H9 (cell line): ENCODE measurements around the gene COL28A1. TPM values are rescaled to one million over a fixed set of nuclear protein-coding genes. Genes with fewer than 3 reads are reported as not detected.

Experiments used
- DNase-seq: peaks from one replicate; pipeline ENCODE4 v3.0.0-alpha.2; 2017
- H2AFZ ChIP-seq: one replicate; pipeline ENCODE4 v1.6.1; 2013; ENCODE audit warnings: mild to moderate bottlenecking, low read length, control low read depth, moderate library complexity
- H2AK5ac ChIP-seq: 2 replicates; pipeline ENCODE4 v1.6.1; 2013; ENCODE audit warnings: low read length, control low read depth, mixed read lengths; ENCODE audit not compliant: insufficient read length
- H2BK120ac ChIP-seq: one replicate; pipeline ENCODE4 v1.6.1; 2013; ENCODE audit warnings: low read depth, mild to moderate bottlenecking, low read length, control low read depth, inconsistent platforms; ENCODE audit not compliant: poor library complexity, severe bottlenecking
- H2BK12ac ChIP-seq: 2 replicates; pipeline ENCODE4 v1.6.1; 2013; ENCODE audit warnings: low read length, control low read depth, mixed read lengths, low read depth; ENCODE audit not compliant: insufficient read length
- H2BK15ac ChIP-seq: 2 replicates; pipeline ENCODE4 v1.6.1; 2013; ENCODE audit warnings: low read depth, low read length, control low read depth
- H2BK20ac ChIP-seq: one replicate; pipeline ENCODE4 v1.6.1; 2013; ENCODE audit warnings: low read depth, mild to moderate bottlenecking, low read length, control low read depth, inconsistent platforms; ENCODE audit not compliant: poor library complexity, severe bottlenecking
- H2BK5ac ChIP-seq: 2 replicates; pipeline ENCODE4 v1.6.1; 2013; ENCODE audit warnings: low read length, control low read depth, mixed read lengths; ENCODE audit not compliant: insufficient read length
- H3K14ac ChIP-seq: 2 replicates; pipeline ENCODE4 v1.6.1; 2013; ENCODE audit warnings: low read length, control low read depth; ENCODE audit not compliant: insufficient read depth
- H3K18ac ChIP-seq: 2 replicates; pipeline ENCODE4 v1.6.1; 2013; ENCODE audit warnings: low read depth, mild to moderate bottlenecking, mixed read lengths, low read length, control low read depth; ENCODE audit not compliant: insufficient read length
- H3K23ac ChIP-seq: 2 replicates; pipeline ENCODE4 v1.6.1; 2013; ENCODE audit warnings: low read length, control low read depth, mixed read lengths, low read depth; ENCODE audit not compliant: insufficient read length
- H3K23me2 ChIP-seq: 2 replicates; pipeline ENCODE4 v1.6.1; 2013; ENCODE audit warnings: low read depth, mild to moderate bottlenecking, mixed read lengths, low read length, control low read depth; ENCODE audit not compliant: insufficient read length, poor library complexity, severe bottlenecking
- H3K27ac ChIP-seq: 2 replicates; pipeline ENCODE4 v1.5.1; 2013; ENCODE audit warnings: low read length, control low read depth, mixed read lengths, low read depth; ENCODE audit not compliant: insufficient read length
- H3K27me3 ChIP-seq: 2 replicates; pipeline ENCODE4 v1.6.1; 2013; ENCODE audit warnings: low read length, control low read depth, inconsistent platforms; ENCODE audit not compliant: insufficient read depth
- H3K4ac ChIP-seq: 2 replicates; pipeline ENCODE4 v1.6.1; 2013; ENCODE audit warnings: low read depth, mild to moderate bottlenecking, control low read depth, inconsistent platforms, low read length, moderate library complexity
- H3K4me1 ChIP-seq: 2 replicates; pipeline ENCODE4 v1.6.1; 2013; ENCODE audit warnings: low read length, control low read depth, inconsistent platforms; ENCODE audit not compliant: insufficient read depth
- H3K4me2 ChIP-seq: 2 replicates; pipeline ENCODE4 v1.6.1; 2013; ENCODE audit warnings: low read length, control low read depth, mixed read lengths; ENCODE audit not compliant: insufficient read length, insufficient read depth
- H3K56ac ChIP-seq: 2 replicates; pipeline ENCODE4 v1.6.1; 2013; ENCODE audit warnings: low read depth, mild to moderate bottlenecking, mixed read lengths, low read length, control low read depth; ENCODE audit not compliant: insufficient read length
- H3K79me1 ChIP-seq: 2 replicates; pipeline ENCODE4 v1.6.1; 2013; ENCODE audit warnings: low read depth, mild to moderate bottlenecking, moderate library complexity, low read length, control low read depth, inconsistent platforms; ENCODE audit not compliant: insufficient read depth, poor library complexity, severe bottlenecking
- H3K79me2 ChIP-seq: 2 replicates; pipeline ENCODE4 v1.6.1; 2013; ENCODE audit warnings: low read length, control low read depth, inconsistent platforms; ENCODE audit not compliant: insufficient read depth
- H3K9ac ChIP-seq: 2 replicates; pipeline ENCODE4 v1.6.1; 2013; ENCODE audit warnings: low read length, control low read depth, mixed read lengths; ENCODE audit not compliant: insufficient read length; ENCODE audit errors: extremely low read depth
- H3K9me3 ChIP-seq: one replicate; pipeline ENCODE4 v1.6.1; 2013; ENCODE audit warnings: low read depth, low read length, inconsistent platforms; ENCODE audit not compliant: control insufficient read depth
- H3T11ph ChIP-seq: one replicate; pipeline ENCODE4 v1.6.1; 2013; ENCODE audit warnings: mild to moderate bottlenecking, low read length, control low read depth, inconsistent platforms
- H4K20me1 ChIP-seq: one replicate; pipeline ENCODE4 v1.6.1; 2013; ENCODE audit not compliant: control insufficient read depth, insufficient read length, insufficient read depth
- H4K5ac ChIP-seq: 2 replicates; pipeline ENCODE4 v1.6.1; 2013; ENCODE audit warnings: low read depth, mild to moderate bottlenecking, mixed read lengths, low read length, control low read depth; ENCODE audit not compliant: insufficient read length
- H4K8ac ChIP-seq: replicated peaks from 2 replicates; pipeline ENCODE4 v1.6.1; 2013; ENCODE audit warnings: low read length, control low read depth, mixed read lengths, low read depth; ENCODE audit not compliant: insufficient read length
- H4K91ac ChIP-seq: 2 replicates; pipeline ENCODE4 v1.6.1; 2013; ENCODE audit warnings: low read depth, mild to moderate bottlenecking, moderate library complexity, mixed read lengths, low read length, control low read depth; ENCODE audit not compliant: insufficient read length
- H3K27ac Mint-ChIP-seq, 3 experiments: 2 replicates in 2 of 3; 3 replicates in 1 of 3; pipeline ENCODE4 v1.8.0; 2020 to 2021; ENCODE audit warnings: mixed read lengths in 3 of 3, mild to moderate bottlenecking in 1 of 3, moderate library complexity in 1 of 3
- H3K27me3 Mint-ChIP-seq: 2 replicates; pipeline ENCODE4 v1.8.0; 2021; ENCODE audit warnings: low read depth, mild to moderate bottlenecking, moderate library complexity, mixed read lengths
- H3K36me3 Mint-ChIP-seq, 3 experiments: 2 replicates in 2 of 3; 3 replicates in 1 of 3; pipeline ENCODE4 v1.8.0; 2020 to 2021; ENCODE audit warnings: low read depth in 3 of 3, mixed read lengths in 3 of 3; ENCODE audit not compliant: insufficient read depth in 1 of 3
- H3K4me1 Mint-ChIP-seq, 2 experiments: 2 replicates each; pipeline ENCODE4 v1.8.0; 2020; ENCODE audit warnings: mixed read lengths in 2 of 2
- H3K4me3 Mint-ChIP-seq, 2 experiments: 2 replicates in 1 of 2; 3 replicates in 1 of 2; pipeline ENCODE4 v1.8.0; 2020 to 2021; ENCODE audit warnings: mild to moderate bottlenecking in 2 of 2, mixed read lengths in 2 of 2, moderate library complexity in 1 of 2
- H3K9me3 Mint-ChIP-seq, 2 experiments: 2 replicates in 1 of 2; 3 replicates in 1 of 2; pipeline ENCODE4 v1.8.0; 2020; ENCODE audit warnings: mild to moderate bottlenecking in 2 of 2, mixed read lengths in 2 of 2, moderate library complexity in 1 of 2
- CTCF ChIP-seq: fragments of 200-600 bp; sonication (generic); conservative IDR thresholded peaks from 3 replicates; pipeline ENCODE4 v1.8.0; 2021; ENCODE audit warnings: antibody characterized with exemption, mild to moderate bottlenecking
- WGBS: extraction: QIAGEN DNeasy Blood & Tissue Kit; methylation state at CpG from one replicate; pipeline ENCODE4 v1.1.7; 2013; ENCODE audit warnings: missing lambda C conversion rate, low lambda C conversion rate, mixed read lengths; ENCODE audit not compliant: insufficient read length; ENCODE audit errors: extremely low coverage; 5-methylcytosine and 5-hydroxymethylcytosine counted together
- total RNA-seq: library from RNA; stranded (reverse); gene quantifications from 2 replicates; pipeline ENCODE4 v1.2.1, GENCODE V29; 2021

The COL28A1 gene
- total RNA-seq, 1 experiment from 2014 or later, result 0.66 TPM

- no peaks in the 10 kb centered on the region for H3K27me3 ChIP-seq
- no peak overlapping the region for H4K8ac ChIP-seq
- H2BK120ac ChIP-seq, result no peak overlapping the region
- no peak overlapping the region for H4K5ac ChIP-seq
- Mint-ChIP-seq H3K4me3 (no peak overlapping the region; a peak in 1 of 5 replicates), H3K27me3 (no peaks in the 10 kb centered on the region), H3K4me1 (peaks cover 5 to 11% of the 10 kb centered on the region in 2 experiments), H3K27ac (no peak overlapping the region), H3K36me3 (peaks cover under 1 to 20% (median 10%) of the 10 kb centered on the region in 3 experiments; a peak in 5 of 7 replicates), H3K9me3 (no peaks in the 10 kb centered on the region)
- no peak overlapping the region for H3K4ac ChIP-seq
- no peaks in the 10 kb centered on the region for H3K23me2 ChIP-seq
- H3K14ac ChIP-seq, result no peak overlapping the region
- no peak overlapping the region for H4K91ac ChIP-seq
- no peak overlapping the region for H3K27ac ChIP-seq
- no peak overlapping the region for H3K23ac ChIP-seq
- no peak overlapping the region for H2BK20ac ChIP-seq
- no peaks in the 10 kb centered on the region for H3K79me1 ChIP-seq
- H2AK5ac ChIP-seq, result no peak overlapping the region
- H3K4me1 ChIP-seq, result no peaks in the 10 kb centered on the region
- H3K79me2 ChIP-seq, result 0 out of 2 replicates have a peak, but pooled peaks cover 2% of the 10 kb centered on the region
- no peak overlapping the region for H3T11ph ChIP-seq
- no peak overlapping the region for H3K9ac ChIP-seq
- H2BK12ac ChIP-seq, result no peak overlapping the region
- no peak overlapping the region for H2BK15ac ChIP-seq
- no CpG with 5 or more reads among the region's 1 CpG for WGBS
- no peaks in the 10 kb centered on the region for H3K9me3 ChIP-seq
- H3K4me2 ChIP-seq, result no peak overlapping the region
- no peaks in the 10 kb centered on the region for H4K20me1 ChIP-seq
- no peak overlapping the region for H3K18ac ChIP-seq
- no peak overlapping the region for H3K56ac ChIP-seq
- no peak overlapping the region for H2AFZ ChIP-seq
- no peak overlapping the region for H2BK5ac ChIP-seq
- no peak for DNase-seq
- no peak for TF ChIP-seq CTCF
Observed at GRCh38 chr7:7584653-7585052, 49.0 kb upstream of the COL28A1 start.
